HCT116 (cell line): ENCODE measurements around the gene PCSK2. TPM values are rescaled to one million over a fixed set of nuclear protein-coding genes. Genes with fewer than 3 reads are reported as not detected.

Experiments
- ATAC-seq: fragments of 200-7000 bp; cut with Tn5 transposase; 2 replicates; pipeline ENCODE4 v1.9.1; 2020; ENCODE audit warnings: mild to moderate bottlenecking, moderate library complexity
- BruUV-seq: library from RNA; stranded (reverse); fragments of 400-500 nt; replicated peaks from 2 replicates; lab custom pipeline; 2021; lab: Mats Ljungman, UMichigan
- CTCF ChIA-PET: fragments of 300-600 bp; sonication (Branson Sonifier 250); formaldehyde crosslinking; loops from one replicate; lab custom pipeline; 2021; ENCODE audit warnings: antibody characterized with exemption; lab: Charles Lee
- POLR2A ChIA-PET: fragments of 300-600, 350-600 bp; sonication (Branson Sonifier 250); formaldehyde crosslinking; loops from one replicate; lab custom pipeline; 2021; ENCODE audit warnings: antibody characterized with exemption; lab: Charles Lee
- RAD21 ChIA-PET, 2 experiments: fragments of 300-600 bp; sonication (Branson Sonifier 250); formaldehyde crosslinking; loops; one replicate each; lab custom pipeline; 2023; ENCODE audit warnings: low total read pairs in 2 of 2; ENCODE audit not compliant: uncharacterized antibody in 2 of 2, unreplicated experiment in 2 of 2, low non-redundant PET in 1 of 2; lab: Charles Lee
- DNase-seq: peaks from one replicate; pipeline ENCODE4 v3.0.0-alpha.2; 2010; ENCODE audit warnings: low read depth, low spot score
- H2AFZ ChIP-seq: fragments of 200-600 bp; shearing (Covaris generic), sonication (generic); 2 replicates; pipeline ENCODE4 v1.6.1; 2017; ENCODE audit warnings: low read depth, mixed run types, mixed read lengths, antibody characterized with exemption, low read length; ENCODE audit not compliant: poor library complexity, severe bottlenecking
- H3K27ac ChIP-seq: 2 replicates; pipeline ENCODE4 v1.5.1; 2012; ENCODE audit warnings: low read depth, low read length
- H3K27me3 ChIP-seq: fragments of 200-600 bp; sonication (generic); 2 replicates; pipeline ENCODE4 v1.6.1; 2016; ENCODE audit warnings: mixed run types, low read length, mixed read lengths; ENCODE audit not compliant: insufficient read depth
- H3K36me3 ChIP-seq, 2 experiments: fragments of 200-500 bp in 1 of 2; fragments of 200-600 bp in 1 of 2; sonication (Bioruptor generic) in 1 of 2; sonication (generic) in 1 of 2; 2 replicates each; pipeline versions ENCODE4 v1.5.1 to v1.6.1; 2014 to 2016; ENCODE audit warnings: low read length in 2 of 2, inconsistent platforms in 1 of 2, mixed read lengths in 1 of 2, mixed run types in 1 of 2; ENCODE audit not compliant: insufficient read depth in 2 of 2, control insufficient read depth in 1 of 2
- H3K4me1 ChIP-seq, 2 experiments: fragments of 200-600 bp in 1 of 2; sonication (generic) in 1 of 2; 2 replicates each; pipeline versions ENCODE4 v1.5.1 to v1.6.1; 2012 to 2017; ENCODE audit warnings: low read length in 2 of 2, inconsistent platforms in 1 of 2, mild to moderate bottlenecking in 1 of 2, mixed read lengths in 1 of 2, mixed run types in 1 of 2, moderate library complexity in 1 of 2; ENCODE audit not compliant: insufficient read depth in 2 of 2, control insufficient read depth in 1 of 2
- H3K4me2 ChIP-seq: fragments of 200-600 bp; sonication (generic); 2 replicates; pipeline ENCODE4 v1.6.1; 2017; ENCODE audit warnings: mixed run types, low read length, mixed read lengths
- H3K4me3 ChIP-seq, 2 experiments: fragments of 200-600 bp in 1 of 2; sonication (generic) in 1 of 2; replicated peaks in 1 of 2; 2 replicates each; pipeline ENCODE4 v1.5.1; 2011 to 2016; ENCODE audit warnings: low read length in 2 of 2, control low read depth in 1 of 2, low read depth in 1 of 2, mild to moderate bottlenecking in 1 of 2, mixed read lengths in 1 of 2, mixed run types in 1 of 2
- H3K79me2 ChIP-seq: fragments of 200-600 bp; sonication (generic); 2 replicates; pipeline ENCODE4 v1.6.1; 2017; ENCODE audit warnings: mild to moderate bottlenecking, mixed run types, low read length, moderate library complexity, mixed read lengths; ENCODE audit not compliant: insufficient read depth
- H3K9ac ChIP-seq: fragments of 200-600 bp; sonication (generic); 2 replicates; pipeline ENCODE4 v1.6.1; 2016; ENCODE audit warnings: low read length, mixed read lengths
- H3K9me2 ChIP-seq: fragments of 200-600 bp; sonication (generic), shearing (Covaris generic); 2 replicates; pipeline ENCODE4 v1.6.1; 2017; ENCODE audit warnings: mixed run types, mild to moderate bottlenecking, moderate library complexity; ENCODE audit not compliant: insufficient read depth
- H3K9me3 ChIP-seq, 2 experiments: fragments of 200-500 bp in 1 of 2; fragments of 200-600 bp in 1 of 2; sonication (Bioruptor generic) in 1 of 2; sonication (generic) in 1 of 2; 2 replicates each; pipeline ENCODE4 v1.6.1; 2014 to 2017; ENCODE audit warnings: low read length in 2 of 2, mixed read lengths in 2 of 2, inconsistent platforms in 1 of 2, low read depth in 1 of 2, mild to moderate bottlenecking in 1 of 2, mixed run types in 1 of 2, moderate library complexity in 1 of 2; ENCODE audit not compliant: control insufficient read depth in 1 of 2, insufficient read depth in 1 of 2
- H4K20me1 ChIP-seq: fragments of 200-600 bp; sonication (generic), shearing (Covaris generic); 2 replicates; pipeline ENCODE4 v1.6.1; 2017; ENCODE audit warnings: mixed run types, mild to moderate bottlenecking, moderate library complexity; ENCODE audit not compliant: insufficient read depth
- CBX3 ChIP-seq: IDR thresholded peaks from 2 replicates; pipeline ENCODE4 v1.6.1; 2012; ENCODE audit warnings: low read depth
- CEBPB ChIP-seq: IDR thresholded peaks from 2 replicates; pipeline ENCODE4 v1.6.1; 2012; ENCODE audit warnings: low read depth
- EGR1 ChIP-seq: IDR thresholded peaks from 2 replicates; pipeline ENCODE4 v1.6.1; 2012; ENCODE audit warnings: low read depth
- ELF1 ChIP-seq: IDR thresholded peaks from 2 replicates; pipeline ENCODE4 v1.6.1; 2012; ENCODE audit warnings: low read depth, borderline replicate concordance
- EZH2 ChIP-seq: fragments of 200-600 bp; sonication (generic); IDR thresholded peaks from 2 replicates; pipeline ENCODE4 v1.6.1; 2017; ENCODE audit warnings: antibody characterized with exemption, mixed run types
- EZH2phosphoT487 ChIP-seq: fragments of 200-600 bp; IDR thresholded peaks from 2 replicates; pipeline ENCODE4 v1.6.1; 2018; ENCODE audit warnings: antibody characterized with exemption, borderline replicate concordance
- FOSL1 ChIP-seq: IDR thresholded peaks from 2 replicates; pipeline ENCODE4 v1.6.1; 2012; ENCODE audit warnings: low read depth
- JUND ChIP-seq: IDR thresholded peaks from 2 replicates; pipeline ENCODE4 v1.6.1; 2012
- RAD21 ChIP-seq: IDR thresholded peaks from 2 replicates; pipeline ENCODE4 v1.6.1; 2012; ENCODE audit warnings: low read depth, mild to moderate bottlenecking
- REST ChIP-seq: IDR thresholded peaks from 2 replicates; pipeline ENCODE4 v1.6.1; 2012; ENCODE audit warnings: low read depth
- SIN3A ChIP-seq: IDR thresholded peaks from 2 replicates; pipeline ENCODE4 v1.6.1; 2012; ENCODE audit warnings: low read depth
- SP1 ChIP-seq: IDR thresholded peaks from 2 replicates; pipeline ENCODE4 v1.6.1; 2012; ENCODE audit warnings: low read depth
- SRF ChIP-seq: IDR thresholded peaks from 2 replicates; pipeline ENCODE4 v1.6.1; 2012; ENCODE audit warnings: low read depth
- YY1 ChIP-seq: IDR thresholded peaks from 2 replicates; pipeline ENCODE4 v1.6.1; 2011; ENCODE audit warnings: low read length, low read depth, moderate library complexity, mild to moderate bottlenecking; ENCODE audit not compliant: insufficient replicate concordance; ENCODE audit errors: extremely low read depth
- ZBTB33 ChIP-seq: IDR thresholded peaks from 2 replicates; pipeline ENCODE4 v1.6.1; 2011; ENCODE audit warnings: mild to moderate bottlenecking, low read length, moderate library complexity; ENCODE audit not compliant: insufficient replicate concordance; ENCODE audit errors: extremely low read depth
- ZFX ChIP-seq: fragments of 450-650 bp; IDR thresholded peaks from 2 replicates; pipeline ENCODE4 v1.6.1; 2017
- intact Hi-C: fragments of 100-400 bp; cut with micrococcal nuclease; formaldehyde crosslinking; loops from 2 replicates; pipeline ENCODE4 v1.10.0; 2022
- total RNA-seq: library from RNA; stranded (reverse); gene quantifications from one replicate; pipeline ENCODE4 v1.2.1, GENCODE V29; 2021; ENCODE audit not compliant: unreplicated experiment
- TF ChIP-seq, protein P1 (sequence below), 3 experiments: fragments of 200-600 bp in 1 of 3; sonication (generic) in 1 of 3; IDR thresholded peaks in 2 of 3; conservative IDR thresholded peaks in 1 of 3; 2 replicates each; pipeline ENCODE4 v1.5.1; 2012 to 2017; ENCODE audit warnings: low read depth in 2 of 3, low read length in 2 of 3, antibody characterized with exemption in 1 of 3, borderline replicate concordance in 1 of 3, control low read depth in 1 of 3, mild to moderate bottlenecking in 1 of 3, mixed read lengths in 1 of 3, mixed run types in 1 of 3, moderate library complexity in 1 of 3; ENCODE audit not compliant: insufficient read depth in 1 of 3

Gene PCSK2
- total RNA-seq, 1 experiment from 2014 or later = not detected

GRCh38 chr20:17507032-17507431, 280.2 kb downstream of the PCSK2 start (continued):
- TF ChIP-seq REST (no peak), SRF (no peak), EGR1 (no peak), FOSL1 (no peak), ELF1 (no peak), RAD21 (no peak)
- TF ChIP-seq, protein P1, sequence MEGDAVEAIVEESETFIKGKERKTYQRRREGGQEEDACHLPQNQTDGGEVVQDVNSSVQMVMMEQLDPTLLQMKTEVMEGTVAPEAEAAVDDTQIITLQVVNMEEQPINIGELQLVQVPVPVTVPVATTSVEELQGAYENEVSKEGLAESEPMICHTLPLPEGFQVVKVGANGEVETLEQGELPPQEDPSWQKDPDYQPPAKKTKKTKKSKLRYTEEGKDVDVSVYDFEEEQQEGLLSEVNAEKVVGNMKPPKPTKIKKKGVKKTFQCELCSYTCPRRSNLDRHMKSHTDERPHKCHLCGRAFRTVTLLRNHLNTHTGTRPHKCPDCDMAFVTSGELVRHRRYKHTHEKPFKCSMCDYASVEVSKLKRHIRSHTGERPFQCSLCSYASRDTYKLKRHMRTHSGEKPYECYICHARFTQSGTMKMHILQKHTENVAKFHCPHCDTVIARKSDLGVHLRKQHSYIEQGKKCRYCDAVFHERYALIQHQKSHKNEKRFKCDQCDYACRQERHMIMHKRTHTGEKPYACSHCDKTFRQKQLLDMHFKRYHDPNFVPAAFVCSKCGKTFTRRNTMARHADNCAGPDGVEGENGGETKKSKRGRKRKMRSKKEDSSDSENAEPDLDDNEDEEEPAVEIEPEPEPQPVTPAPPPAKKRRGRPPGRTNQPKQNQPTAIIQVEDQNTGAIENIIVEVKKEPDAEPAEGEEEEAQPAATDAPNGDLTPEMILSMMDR (IDR thresholded peaks at IDR 0.05 in 2 of 3, conservative IDR thresholded peaks at IDR 0.05 in 1 of 3; ENCODE audit: borderline replicate concordance in 1 of 3, insufficient read depth in 1 of 3, low read depth in 2 of 3, low read length in 2 of 3) = no peak

GRCh38 chr20:17507531-17507930, 280.7 kb downstream of the PCSK2 start:
- Histone ChIP-seq H3K36me3 (no peaks in the 10 kb centered on the region), H3K27me3 (no peaks in the 10 kb centered on the region), H4K20me1 (no peaks in the 10 kb centered on the region), H3K27ac (no peak overlapping the region), H2AFZ (no peak overlapping the region), H3K4me1 (peaks cover 6 to 20% of the 10 kb centered on the region in 2 experiments; a peak in 3 of 4 replicates), H3K79me2 (no peaks in the 10 kb centered on the region), H3K9ac (no peak overlapping the region), H3K4me3 (no peak overlapping the region), H3K9me3 (no peaks in the 10 kb centered on the region), H3K9me2 (no peaks in the 10 kb centered on the region), H3K4me2 (no peak overlapping the region)
- TF ChIP-seq YY1 (no peak), SP1 (no peak), FOSL1 (no peak), ELF1 (no peak), ZFX (no peak), CBX3 (no peak), EZH2phosphoT487 (no peak), JUND (no peak), ZBTB33 (no peak), EZH2 (no peak), RAD21 (no peak), SIN3A (no peak), CEBPB (no peak)
- intact Hi-C loops = loop anchor here (10.0 kb wide), 1 partner anchor 387 kb away; no protein-coding TSS in a partner anchor
- no peak for ATAC-seq
- no TSS peak for BruUV-seq
- ChIA-PET CTCF (no interaction called here), POLR2A (no interaction called here), RAD21 (no interaction called here)
- DNase-seq = no peak
